Measurements from ENCODE around the gene ACADM.
"Not testable (repeated sequence)": the region's sequence is repeated elsewhere in the genome, so short reads cannot be mapped to it uniquely, and the experiment has no call there.

DNA sequence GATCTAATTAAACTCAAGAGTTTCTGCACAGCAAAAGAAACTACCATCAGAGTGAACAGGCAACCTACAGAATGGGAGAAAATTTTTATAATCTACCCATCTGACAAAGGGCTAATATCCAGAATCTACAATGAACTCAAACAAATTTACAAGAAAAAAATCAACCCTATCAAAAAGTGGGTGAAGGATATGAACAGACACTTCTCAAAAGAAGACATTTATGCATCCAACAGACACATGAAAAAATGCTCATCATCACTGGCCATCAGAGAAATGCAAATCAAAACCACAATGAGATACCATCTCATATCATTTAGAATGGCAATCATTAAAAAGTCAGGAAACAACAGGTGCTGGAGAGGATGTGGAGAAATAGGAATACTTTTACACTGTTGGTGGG lies 32.7 kb downstream of the ACADM start:
- not testable (repeated sequence) for TF ChIP-seq CTCF, POLR2A (IDR thresholded peaks at IDR 0.05)
